Muscle of leg (tissue), 11 donors: ENCODE data around the gene ATP8B3. TPM values are rescaled to one million over a fixed set of nuclear protein-coding genes. Genes with fewer than 3 reads are reported as not detected.

Experiments
- DNase-seq: peaks from one replicate; pipeline ENCODE4 v3.0.0; 2013
- H3K27ac ChIP-seq: one replicate; pipeline ENCODE4 v1.5.1; 2013; ENCODE audit warnings: mild to moderate bottlenecking, low read length, control low read depth
- H3K27me3 ChIP-seq: one replicate; pipeline ENCODE4 v1.6.1; 2013; ENCODE audit warnings: low read length; ENCODE audit not compliant: control insufficient read depth, insufficient read depth
- H3K36me3 ChIP-seq: one replicate; pipeline ENCODE4 v1.6.1; 2013; ENCODE audit warnings: low read length; ENCODE audit not compliant: control insufficient read depth, insufficient read depth
- H3K4me1 ChIP-seq: one replicate; pipeline ENCODE4 v1.6.1; 2013; ENCODE audit warnings: low read length; ENCODE audit not compliant: control insufficient read depth, insufficient read depth
- H3K4me3 ChIP-seq: one replicate; pipeline ENCODE4 v1.5.1; 2013; ENCODE audit warnings: low read length, control low read depth
- H3K9me3 ChIP-seq: replicated peaks from 2 replicates; pipeline ENCODE4 v1.6.1; 2013; ENCODE audit warnings: low read depth, low read length; ENCODE audit not compliant: control insufficient read depth
- WGBS: methylation state at CpG from one replicate; pipeline ENCODE4 v1.1.5; 2013; ENCODE audit warnings: missing lambda C conversion rate; ENCODE audit not compliant: insufficient coverage; 5-methylcytosine and 5-hydroxymethylcytosine counted together
- polyA plus RNA-seq, 8 donors: library from polyadenylated mRNA; unstranded; fragments of 120-200 nt; gene quantifications; one replicate each; pipeline versions ENCODE4 v1.2.1 to v1.2.3, GENCODE V29; 2013; ENCODE audit warnings: inconsistent platforms in 1 of 8, low replicate concordance in 1 of 8; ENCODE audit not compliant: insufficient read length in 8 of 8, insufficient read depth in 1 of 8
- total RNA-seq: library from RNA; stranded (reverse); fragments of 120-200 nt; gene quantifications from one replicate; pipeline ENCODE4 v1.2.4, GENCODE V29; 2013

ATP8B3 gene
- total and polyA plus RNA-seq, 9 donors, result 0.35 to 1.2 (median 0.54) TPM

DNA sequence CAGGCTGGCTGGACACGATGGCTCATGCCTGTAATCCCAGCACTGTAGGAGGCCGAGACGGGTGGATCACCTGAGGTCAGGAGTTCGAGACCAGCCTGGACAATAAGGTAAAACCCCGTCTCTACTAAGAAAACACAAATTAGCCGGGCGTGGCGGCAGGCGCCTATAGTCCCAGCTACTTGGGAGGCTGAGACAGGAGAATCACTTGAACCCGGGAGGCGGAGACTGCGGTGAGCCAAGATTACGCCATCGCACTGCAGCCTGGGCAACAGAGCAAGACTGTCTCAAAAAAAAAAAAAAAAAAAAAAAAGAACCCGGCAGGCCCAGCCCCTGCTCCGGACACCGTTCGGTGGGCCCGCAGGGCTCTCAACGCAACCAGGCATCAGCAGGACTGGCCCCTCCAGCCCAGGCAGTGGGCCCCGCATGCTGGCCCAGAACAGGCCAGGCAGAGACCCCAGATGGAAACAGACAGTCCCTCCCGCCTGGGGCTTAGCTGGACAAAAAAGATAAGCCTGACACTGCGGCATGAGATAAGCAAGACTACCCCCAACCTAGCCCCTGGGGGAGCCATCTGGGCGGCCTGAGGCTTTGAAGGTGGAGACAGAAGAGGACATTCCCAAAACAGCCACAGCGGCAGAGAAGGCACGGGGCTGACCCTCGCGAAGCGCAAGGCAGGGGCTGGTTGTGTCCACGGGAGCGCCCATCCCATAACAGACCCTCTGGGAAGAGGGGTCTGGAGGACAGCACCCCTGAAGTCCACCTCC is 24.6 kb upstream of the ATP8B3 start:
- H3K9me3 ChIP-seq, result no peaks in the 10 kb centered on the region
- H3K4me1 ChIP-seq, result peaks cover 23% of the 10 kb centered on the region
- H3K27ac ChIP-seq, result no peak overlapping the region
- 86% methylated on average over 15 of the region's 31 CpGs for WGBS
- no peaks in the 10 kb centered on the region for H3K27me3 ChIP-seq
- no peak overlapping the region for H3K4me3 ChIP-seq
- no peak for DNase-seq
- peaks cover 13% of the 10 kb centered on the region for H3K36me3 ChIP-seq

DNA sequence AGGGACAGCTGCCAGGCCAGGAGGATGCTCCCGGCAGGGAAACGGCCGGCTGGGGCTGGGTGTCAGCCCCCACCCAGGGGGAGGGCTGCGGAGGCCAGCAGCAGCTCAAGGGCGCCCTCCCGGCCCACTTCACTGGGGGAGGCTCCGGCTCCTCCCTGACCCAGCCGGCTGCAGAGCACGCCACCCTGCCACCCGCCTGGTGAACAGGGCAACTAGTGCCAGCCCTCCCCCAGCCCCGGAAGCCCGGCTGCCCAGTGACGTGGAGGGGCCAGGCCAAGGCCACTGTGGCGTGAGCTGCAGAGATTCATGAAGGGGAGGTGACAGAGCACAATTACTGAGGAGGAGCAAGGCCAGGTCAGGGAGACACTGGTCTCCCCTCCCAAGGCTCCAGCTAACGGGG is 21.5 kb upstream of the ATP8B3 start:
- no peak for DNase-seq
- peaks cover 22% of the 10 kb centered on the region for H3K36me3 ChIP-seq
- H3K27me3 ChIP-seq, result no peaks in the 10 kb centered on the region
- WGBS, result 81% methylated on average over 14 of the region's 15 CpGs
- H3K4me3 ChIP-seq, result no peak overlapping the region
- H3K9me3 ChIP-seq, result no peaks in the 10 kb centered on the region
- H3K4me1 ChIP-seq, result peaks cover 2% of the 10 kb centered on the region
- no peak overlapping the region for H3K27ac ChIP-seq

DNA sequence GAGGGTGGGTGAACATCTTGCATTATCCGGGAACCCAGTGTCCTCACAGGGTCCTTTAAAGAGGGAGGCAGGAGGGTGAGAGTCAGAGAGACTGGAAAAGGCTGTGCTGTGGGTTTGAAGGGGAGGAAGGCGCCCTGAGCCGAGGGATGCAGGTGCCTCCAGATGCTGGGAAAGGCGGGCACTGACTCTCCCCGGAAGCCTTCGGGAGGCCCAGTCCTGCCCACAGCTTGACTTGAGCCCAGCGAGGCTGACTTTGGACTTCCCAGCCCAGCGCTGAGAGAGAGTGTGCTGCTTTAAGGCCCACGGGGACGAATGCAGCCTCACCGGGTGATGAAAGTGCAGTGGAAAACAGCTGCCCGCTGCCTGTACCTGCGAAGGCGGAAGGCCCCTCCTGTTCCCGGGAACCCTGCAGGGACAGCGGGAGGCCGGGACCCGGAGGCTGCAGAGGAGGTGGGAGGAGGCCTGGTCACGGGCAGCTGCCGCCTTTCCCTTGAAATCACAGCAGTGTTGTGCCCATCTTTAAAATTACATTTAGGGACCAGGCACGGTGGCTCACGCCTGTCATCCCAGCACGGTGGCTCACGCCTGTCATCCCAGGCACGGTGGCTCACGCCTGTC is 20.1 kb upstream of the ATP8B3 start:
- no peaks in the 10 kb centered on the region for H3K9me3 ChIP-seq
- no peak overlapping the region for H3K27ac ChIP-seq
- peaks cover 2% of the 10 kb centered on the region for H3K4me1 ChIP-seq
- no peaks in the 10 kb centered on the region for H3K27me3 ChIP-seq
- no peak overlapping the region for H3K4me3 ChIP-seq
- H3K36me3 ChIP-seq, result peaks cover 31% of the 10 kb centered on the region
- DNase-seq, result no peak
- WGBS, result 82% methylated on average over 22 of the region's 26 CpGs

DNA sequence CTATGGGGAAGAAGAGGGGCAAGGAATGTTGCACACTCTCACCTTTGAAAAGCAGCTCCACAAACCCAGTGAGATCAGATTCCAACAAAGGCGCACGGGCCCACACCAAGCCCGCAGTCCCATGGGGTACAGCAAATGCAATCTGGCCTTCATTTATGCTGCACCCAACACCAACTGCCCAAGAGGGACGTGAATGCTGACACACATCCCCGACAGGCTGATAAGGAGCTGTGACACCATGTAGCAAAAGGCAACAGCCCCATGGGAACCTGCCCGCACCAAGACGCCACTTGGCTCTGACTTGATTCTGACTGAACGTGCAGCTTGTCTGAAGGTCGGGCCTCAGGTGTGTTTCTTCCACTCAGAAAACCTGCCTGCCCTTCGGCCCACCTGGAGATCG is 18.9 kb upstream of the ATP8B3 start:
- WGBS, result 90% methylated on average over 9 of the region's 11 CpGs

DNA sequence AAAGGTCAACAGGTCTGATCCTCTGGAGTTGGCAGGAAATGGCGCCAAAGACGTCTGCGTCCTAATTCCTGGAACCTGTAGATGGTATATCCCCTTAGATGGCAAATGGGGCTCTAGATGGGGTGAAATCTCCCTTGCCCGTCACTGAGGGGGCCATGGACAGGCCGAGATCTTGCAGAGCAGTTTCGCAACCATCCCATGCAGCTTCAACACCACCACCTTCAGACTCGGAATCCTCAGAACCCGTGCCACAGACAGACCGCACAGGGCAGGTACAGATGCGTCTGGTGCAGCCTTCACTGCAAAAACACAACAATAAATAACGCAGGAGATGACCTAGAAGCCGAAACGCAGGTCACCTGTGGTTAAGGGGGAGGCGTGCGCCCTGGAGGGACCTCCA is 18.5 kb upstream of the ATP8B3 start:
- DNase-seq, result no peak

More for the DNA sequence above, 18.9 kb upstream of the ATP8B3 start:
- Histone ChIP-seq H3K27ac (no peak overlapping the region), H3K9me3 (no peaks in the 10 kb centered on the region), H3K4me3 (no peak overlapping the region), H3K36me3 (peaks cover 34% of the 10 kb centered on the region), H3K4me1 (peaks cover 10% of the 10 kb centered on the region), H3K27me3 (no peaks in the 10 kb centered on the region)
- no peak for DNase-seq

DNA sequence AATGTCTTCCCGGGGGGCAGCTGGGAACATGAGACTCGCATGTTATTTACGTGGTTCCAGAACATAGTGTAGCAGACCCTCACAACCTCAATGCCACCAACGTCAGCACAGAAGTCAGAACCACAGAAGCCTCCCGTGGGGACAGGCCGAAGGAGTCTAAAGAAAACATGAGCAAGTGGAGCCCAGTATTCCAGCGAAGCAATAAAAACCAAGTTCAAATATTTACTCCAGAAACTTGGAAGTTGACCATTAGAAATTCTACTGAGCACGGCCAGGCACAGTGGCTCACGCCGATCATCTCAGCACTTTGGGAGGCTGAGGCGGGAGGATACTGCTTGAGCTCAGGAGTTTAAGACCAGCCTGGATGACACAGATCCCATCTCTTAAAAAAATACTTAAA is 17.9 kb upstream of the ATP8B3 start:
- WGBS, result 77% methylated on average over 5 of the region's 11 CpGs
- Histone ChIP-seq H3K36me3 (peaks cover 40% of the 10 kb centered on the region), H3K4me3 (no peak overlapping the region), H3K9me3 (no peaks in the 10 kb centered on the region), H3K27me3 (no peaks in the 10 kb centered on the region), H3K27ac (no peak overlapping the region), H3K4me1 (peaks cover 11% of the 10 kb centered on the region)
- no peak for DNase-seq

More for the DNA sequence above, 18.5 kb upstream of the ATP8B3 start:
- Histone ChIP-seq H3K27me3 (no peaks in the 10 kb centered on the region), H3K4me3 (no peak overlapping the region), H3K9me3 (no peaks in the 10 kb centered on the region), H3K4me1 (peaks cover 11% of the 10 kb centered on the region), H3K27ac (no peak overlapping the region), H3K36me3 (peaks cover 38% of the 10 kb centered on the region)
- WGBS, result 85% methylated on average over 4 of the region's 15 CpGs

DNA sequence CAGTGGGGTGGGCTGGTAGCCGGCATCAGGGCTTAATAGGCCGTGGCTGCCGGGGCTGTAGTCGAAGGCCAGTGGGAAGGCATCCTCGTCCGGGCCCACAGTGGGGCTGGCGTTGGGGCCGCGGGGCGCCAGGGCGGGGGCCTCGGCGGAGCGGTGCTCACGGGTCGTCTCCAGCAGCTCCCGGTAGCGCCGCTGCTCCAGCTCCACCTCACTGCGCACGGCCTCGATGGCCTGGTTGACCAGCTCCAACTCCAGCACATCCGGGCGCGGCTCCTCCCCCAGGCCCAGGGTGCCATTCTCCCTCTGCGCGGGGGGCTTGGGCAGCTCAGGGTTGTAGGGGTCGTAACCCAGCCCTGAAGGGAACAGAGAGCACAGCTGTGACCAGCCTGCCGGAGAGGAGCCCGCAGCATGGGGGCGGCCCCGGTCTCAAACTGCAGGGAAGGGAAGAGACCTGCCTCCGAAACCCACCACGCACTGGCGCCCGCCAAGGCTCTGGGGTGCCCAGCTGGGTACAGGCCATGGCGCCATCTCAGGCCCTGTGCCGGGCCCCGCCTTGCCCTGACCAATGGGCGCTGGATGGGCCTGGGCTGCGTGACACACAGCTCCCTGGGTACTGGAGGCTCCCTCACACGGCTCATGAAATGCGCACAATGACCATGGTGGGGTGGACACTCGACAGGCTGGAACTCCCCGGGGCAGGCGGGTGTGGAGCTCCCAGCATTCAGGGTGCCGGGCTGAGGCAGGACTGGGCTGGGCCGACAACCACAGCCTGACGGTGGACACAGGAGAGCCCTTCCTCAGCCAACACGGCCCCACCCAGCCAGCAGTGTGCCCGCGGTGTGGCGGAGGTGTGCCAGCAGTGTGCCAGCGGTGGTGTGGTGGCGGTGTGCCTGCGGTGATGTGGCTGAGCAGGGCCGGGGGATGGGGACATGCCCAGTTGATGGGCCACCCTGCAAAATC is 16.5 kb upstream of the ATP8B3 start:
- no peaks in the 10 kb centered on the region for H3K9me3 ChIP-seq
- peaks cover 51% of the 10 kb centered on the region for H3K36me3 ChIP-seq
- H3K27ac ChIP-seq, result no peak overlapping the region
- no peaks in the 10 kb centered on the region for H3K27me3 ChIP-seq
- no peak overlapping the region for H3K4me3 ChIP-seq
- WGBS, result 93% methylated on average over 49 of the region's 57 CpGs
- DNase-seq, result no peak
- peaks cover 11% of the 10 kb centered on the region for H3K4me1 ChIP-seq

DNA sequence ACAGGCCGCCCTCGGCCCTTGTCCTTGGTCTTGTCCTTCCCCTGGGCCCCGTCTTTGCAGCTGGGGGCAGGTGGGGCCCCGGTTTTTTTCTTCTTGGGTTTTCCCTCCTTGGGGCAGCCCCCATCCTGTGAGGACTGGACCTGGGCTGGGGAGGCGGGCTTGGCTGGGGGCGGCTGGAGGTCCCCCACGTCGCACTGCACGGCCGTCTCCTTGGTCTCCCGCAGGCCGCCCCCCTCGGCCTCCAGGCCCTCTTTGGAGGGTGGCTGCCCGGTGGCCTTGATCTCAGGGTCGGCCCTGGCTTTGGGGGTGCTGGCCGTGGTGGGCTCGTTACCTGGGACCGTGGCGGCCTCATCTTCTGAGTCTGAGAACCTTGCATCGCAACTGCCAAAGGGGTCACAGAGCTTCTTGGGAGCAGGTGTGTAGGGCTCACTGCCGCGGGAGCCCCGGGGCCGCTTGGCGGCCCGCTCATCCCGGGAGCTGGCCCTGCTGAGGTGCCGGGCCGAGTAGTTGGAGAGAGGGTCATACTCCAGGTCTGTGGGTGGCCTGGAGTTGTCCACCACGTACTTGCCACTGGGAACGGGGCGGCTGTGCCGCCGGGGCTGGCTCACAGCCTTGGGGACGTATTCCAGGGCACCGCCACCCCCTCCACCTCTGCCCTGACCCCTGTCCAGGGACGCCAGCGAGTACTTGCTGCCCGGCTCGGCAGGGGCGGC is 15.6 kb upstream of the ATP8B3 start:
- Histone ChIP-seq H3K27ac (no peak overlapping the region), H3K4me3 (no peak overlapping the region), H3K4me1 (peaks cover 11% of the 10 kb centered on the region), H3K9me3 (no peaks in the 10 kb centered on the region), H3K36me3 (peaks cover 56% of the 10 kb centered on the region), H3K27me3 (no peaks in the 10 kb centered on the region)
- 85% methylated on average over 30 of the region's 41 CpGs for WGBS
- no peak for DNase-seq

DNA sequence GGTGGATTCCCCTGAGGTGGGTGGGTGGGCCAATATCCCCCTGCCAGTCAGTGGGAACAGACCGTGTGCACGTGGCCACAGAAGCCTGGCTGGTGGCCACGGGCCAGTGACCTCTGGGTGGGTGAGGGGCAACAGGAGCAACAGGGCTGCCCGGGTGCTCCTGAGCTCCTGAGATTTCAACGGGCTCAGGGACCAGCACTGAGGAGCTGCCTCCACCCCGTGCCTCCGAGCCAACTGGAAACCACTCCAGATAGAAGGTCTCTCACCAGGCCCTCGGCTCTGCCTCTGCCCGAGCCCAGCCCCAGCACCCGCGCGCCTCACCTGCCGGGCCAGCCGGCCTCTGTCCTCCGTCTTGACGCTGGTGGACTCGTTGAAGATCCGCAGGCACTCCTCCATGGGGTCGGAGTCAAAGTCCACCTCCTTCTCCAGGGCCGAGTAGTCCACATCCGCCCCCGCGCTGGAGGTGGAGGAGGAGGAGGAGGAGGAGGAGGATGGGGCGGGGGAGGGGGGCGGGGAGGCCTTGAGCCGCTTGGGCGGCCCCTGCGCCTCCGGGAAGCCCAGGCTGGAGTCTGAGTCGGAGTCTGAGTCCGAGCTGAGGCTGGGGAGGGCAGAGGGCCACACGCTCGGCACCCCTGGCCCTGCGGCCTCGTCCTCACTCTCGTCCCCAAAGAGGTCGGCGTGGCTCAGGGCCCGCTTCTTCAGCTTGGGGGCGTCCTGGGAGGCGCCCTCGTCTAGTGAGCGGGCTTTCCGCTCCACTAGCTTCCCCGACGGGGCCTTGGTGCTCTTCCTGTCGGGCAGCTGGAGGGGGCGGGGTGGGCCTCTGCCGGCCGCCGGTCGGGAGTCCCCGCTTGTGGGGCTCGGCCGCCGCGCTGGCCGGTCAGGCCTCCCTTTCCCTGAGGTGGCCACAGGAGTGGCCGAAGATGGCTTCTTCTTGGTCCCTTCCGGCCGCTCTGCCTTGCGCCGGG is 14.8 kb upstream of the ATP8B3 start:
- Histone ChIP-seq H3K9me3 (no peaks in the 10 kb centered on the region), H3K4me1 (peaks cover 11% of the 10 kb centered on the region), H3K27ac (no peak overlapping the region), H3K36me3 (peaks cover 62% of the 10 kb centered on the region), H3K4me3 (no peak overlapping the region), H3K27me3 (no peaks in the 10 kb centered on the region)
- DNase-seq, result no peak
- 42% methylated on average over 46 of the region's 63 CpGs for WGBS
